ENCODE results near the gene ITPR1.

DNA sequence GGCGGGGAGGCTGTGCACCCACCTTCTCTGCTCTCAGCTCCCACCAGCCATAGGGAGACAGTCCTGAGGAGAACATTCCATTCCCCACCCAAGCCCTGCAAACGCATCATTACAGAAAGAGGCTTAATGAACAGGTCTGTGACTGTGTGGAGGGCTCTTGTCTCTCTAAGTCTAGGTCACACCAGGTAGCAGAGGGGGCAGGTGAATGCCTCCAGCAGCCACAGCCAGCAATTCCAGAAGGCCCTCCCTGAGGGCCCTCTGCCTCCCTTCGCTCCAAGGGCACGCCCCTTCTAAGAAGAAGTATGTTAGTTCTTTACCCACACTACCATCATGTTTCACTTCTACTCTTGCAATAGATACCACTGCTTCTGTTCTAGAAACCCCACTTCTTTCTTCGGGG, 268.6 kb downstream of the ITPR1 start:
- TF ChIP-seq EZH2 (IDR thresholded peaks at IDR 0.05; ENCODE audit: low read depth, unreplicated experiment) (no peak), CTCF (conservative IDR thresholded peaks at IDR 0.05; ENCODE audit: low read depth in 2 of 2) (no peak), REST (IDR thresholded peaks at IDR 0.05; ENCODE audit: unreplicated experiment) (no peak), EZH2phosphoT487 (IDR thresholded peaks at IDR 0.05; ENCODE audit: unreplicated experiment) (no peak), POLR2AphosphoS5 (IDR thresholded peaks at IDR 0.05; ENCODE audit: low read depth) (no peak), ZNF114 (CRISPR knock-in tag; IDR thresholded peaks at IDR 0.05) (no peak), CREB1 (CRISPR knock-in tag; IDR thresholded peaks at IDR 0.05; ENCODE audit: low read depth) (no peak)
- TF ChIP-seq, protein P1, sequence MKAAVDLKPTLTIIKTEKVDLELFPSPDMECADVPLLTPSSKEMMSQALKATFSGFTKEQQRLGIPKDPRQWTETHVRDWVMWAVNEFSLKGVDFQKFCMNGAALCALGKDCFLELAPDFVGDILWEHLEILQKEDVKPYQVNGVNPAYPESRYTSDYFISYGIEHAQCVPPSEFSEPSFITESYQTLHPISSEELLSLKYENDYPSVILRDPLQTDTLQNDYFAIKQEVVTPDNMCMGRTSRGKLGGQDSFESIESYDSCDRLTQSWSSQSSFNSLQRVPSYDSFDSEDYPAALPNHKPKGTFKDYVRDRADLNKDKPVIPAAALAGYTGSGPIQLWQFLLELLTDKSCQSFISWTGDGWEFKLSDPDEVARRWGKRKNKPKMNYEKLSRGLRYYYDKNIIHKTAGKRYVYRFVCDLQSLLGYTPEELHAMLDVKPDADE (IDR thresholded peaks at IDR 0.05): no peak

All from GM23338 (cell line).